Cardiac septum (tissue), 1 donor: Measurements from ENCODE around the gene NFATC1. TPM values are rescaled to one million over a fixed set of nuclear protein-coding genes. Genes with fewer than 3 reads are reported as not detected.

Experiments
- DNase-seq: peaks from one replicate; pipeline ENCODE4 v3.0.0-alpha.2; 2020; ENCODE audit warnings: low spot score
- intact Hi-C: fragments of 100-400 bp; cut with DNase I; formaldehyde crosslinking; loops from one replicate; pipeline ENCODE4 v1.14.0; 2022
- total RNA-seq: library from RNA; stranded (reverse); fragmentation: NEBNext Ultra II Directional; extraction: Animal tissue kit (Norgen Biotek cat#: 25700); gene quantifications from one replicate; pipeline ENCODE4 v1.2.1, GENCODE V29; 2021
- donor health status: DM: no; HTN: no; CAD: no.

NFATC1 gene
- total RNA-seq, 1 donor from 2014 or later: 16.4 TPM

DNA sequence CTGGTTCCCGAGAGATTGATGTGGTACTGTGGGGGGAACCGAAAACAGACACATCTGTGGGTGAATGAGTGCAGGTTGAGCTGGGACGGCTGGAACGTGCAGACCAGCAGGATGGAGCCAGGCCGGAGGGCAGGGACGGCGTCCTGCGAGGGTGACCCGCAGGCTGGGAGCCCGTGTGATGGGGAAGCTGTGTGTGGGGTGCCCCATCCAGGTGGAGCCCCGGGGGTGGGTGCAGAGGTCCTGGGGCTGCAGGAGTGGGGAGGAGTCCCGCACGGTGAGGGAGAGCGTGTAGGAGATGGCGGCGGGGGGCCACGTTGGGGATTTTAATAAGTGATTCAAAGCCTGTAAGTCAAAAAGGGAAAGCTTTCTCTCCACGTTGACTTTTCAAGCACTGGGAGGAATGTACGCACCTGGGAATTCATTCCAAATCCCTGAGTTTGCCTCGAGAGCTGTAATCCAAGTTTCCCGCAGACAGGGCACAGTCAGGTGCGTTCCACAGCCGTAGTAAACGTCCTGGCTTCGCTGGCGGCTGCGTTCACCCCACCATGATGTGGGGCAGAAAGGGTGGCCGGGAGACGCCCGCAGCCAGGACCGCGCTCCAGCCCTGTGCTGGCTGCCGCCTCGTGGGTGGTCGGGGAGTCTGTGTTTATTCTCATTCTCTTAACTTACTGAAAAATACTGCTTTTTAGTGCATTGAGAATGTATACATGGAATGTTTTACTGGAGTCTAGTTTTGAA is 54.0 kb downstream of the NFATC1 start:
- no peak for DNase-seq
- intact Hi-C loops: no loop called here

DNA sequence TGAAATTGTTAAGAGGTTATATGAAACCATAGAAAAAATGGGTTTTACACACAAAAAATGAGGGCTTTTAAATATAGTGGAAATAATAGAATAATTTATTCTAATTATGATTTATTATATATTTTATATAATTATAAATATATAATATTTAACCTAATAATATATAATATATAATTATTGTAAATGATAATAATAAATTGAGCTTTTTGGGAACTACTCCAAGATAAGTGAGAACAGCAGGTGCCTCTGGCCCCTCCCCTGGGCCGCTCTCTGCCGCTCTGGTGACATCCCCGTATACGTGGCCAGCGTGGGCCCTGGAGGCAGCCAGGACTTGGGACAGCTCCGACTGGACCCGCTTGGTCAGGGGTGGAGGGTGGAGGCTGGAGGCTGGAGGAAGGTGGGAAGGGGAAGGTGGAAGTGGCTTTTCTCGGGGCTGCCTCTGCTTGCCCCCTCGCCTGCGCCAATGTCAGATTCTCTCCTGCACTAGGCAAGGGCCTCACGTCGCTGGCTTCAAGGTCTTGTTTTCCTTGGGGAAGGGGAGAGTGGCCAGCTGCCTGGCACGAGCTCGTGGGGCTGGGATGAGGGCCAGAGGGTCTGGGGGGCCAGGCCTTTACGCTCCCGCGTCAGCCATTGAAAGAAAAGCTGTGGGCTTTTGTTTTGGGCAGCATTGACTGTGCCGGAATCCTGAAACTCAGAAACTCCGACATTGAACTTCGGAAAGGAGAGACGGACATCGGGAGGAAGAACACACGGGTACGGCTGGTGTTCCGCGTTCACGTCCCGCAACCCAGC is 54.8 kb downstream of the NFATC1 start:
- no peak for DNase-seq
- intact Hi-C loops: no loop called here

DNA sequence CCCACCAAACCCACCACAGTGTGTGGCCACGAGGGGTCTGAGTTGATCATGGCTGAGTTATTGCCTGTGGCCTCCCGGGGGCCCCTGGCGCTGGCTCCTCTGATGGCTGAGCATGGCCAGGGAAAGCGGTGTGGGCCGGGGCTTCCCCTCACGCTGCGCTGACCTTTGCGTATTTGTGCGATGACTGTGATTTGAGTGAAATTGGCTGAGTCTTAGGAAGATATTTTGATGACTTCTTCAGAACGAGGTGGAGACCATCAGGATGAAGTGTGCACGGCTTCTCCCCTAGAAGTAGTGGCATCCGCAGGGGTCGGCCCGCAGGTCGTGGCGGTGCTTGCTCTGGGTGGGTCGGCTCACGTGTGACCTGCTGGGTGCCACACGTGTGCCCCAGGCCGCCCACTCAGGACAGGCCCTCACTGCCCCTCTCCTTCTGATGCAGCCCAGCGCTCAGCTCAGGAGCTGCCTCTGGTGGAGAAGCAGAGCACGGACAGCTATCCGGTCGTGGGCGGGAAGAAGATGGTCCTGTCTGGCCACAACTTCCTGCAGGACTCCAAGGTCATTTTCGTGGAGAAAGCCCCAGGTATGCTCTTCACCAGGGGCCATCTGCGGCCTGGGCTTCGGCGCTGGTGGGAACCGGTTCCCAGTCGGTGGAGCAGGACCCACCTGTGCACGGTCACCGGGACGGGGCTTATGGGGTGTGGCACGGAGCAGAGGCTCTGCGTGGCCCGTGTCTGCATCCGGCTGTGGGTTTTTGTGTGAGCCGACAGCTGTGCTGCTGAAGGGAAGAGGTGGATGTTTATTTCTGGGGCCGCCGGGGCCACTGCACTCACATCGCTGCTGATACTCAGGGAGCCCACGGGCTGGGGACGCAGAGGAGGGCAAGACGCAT is 55.8 kb downstream of the NFATC1 start:
- DNase-seq: no peak
- intact Hi-C loops: no loop called here

DNA sequence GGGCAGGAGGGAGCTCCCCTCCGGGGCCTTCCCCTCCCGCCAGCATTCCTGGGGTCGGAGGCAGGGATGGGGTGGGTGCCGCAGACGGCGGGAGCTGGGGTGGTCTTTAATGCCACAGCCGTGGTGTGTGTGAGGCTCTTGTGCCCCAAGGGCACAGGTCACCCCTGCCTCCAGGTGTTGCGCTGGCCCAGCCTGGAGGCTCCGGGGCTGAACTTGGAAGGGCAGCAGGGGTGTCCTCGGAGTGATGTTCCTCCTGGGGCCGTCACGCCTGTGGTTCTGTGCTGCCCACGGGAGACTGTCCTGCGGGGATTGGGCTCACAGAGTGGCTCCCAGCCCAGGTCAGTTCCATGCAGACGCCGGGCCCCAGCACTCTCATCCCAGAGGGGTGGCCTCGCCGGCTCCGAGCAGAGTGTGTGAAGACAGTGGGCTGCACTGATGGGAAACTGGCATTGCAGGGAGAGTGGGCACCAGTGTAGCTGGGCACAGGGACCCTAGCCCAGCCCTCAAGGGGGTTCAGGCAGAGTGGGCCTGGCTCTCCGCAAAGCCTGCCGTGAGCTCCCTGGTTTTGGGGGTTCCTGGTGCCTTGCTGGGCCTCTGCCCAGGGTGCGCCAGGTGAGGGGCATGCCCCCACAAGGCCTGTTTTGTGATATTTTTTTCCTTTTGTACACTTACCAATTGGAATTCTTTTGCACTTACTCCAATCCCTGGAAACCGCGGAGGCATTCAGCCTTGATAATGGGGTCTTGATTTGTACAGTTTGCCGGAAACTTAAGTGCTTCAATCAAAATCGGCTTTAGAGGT is 56.7 kb downstream of the NFATC1 start:
- intact Hi-C loops: no loop called here
- DNase-seq: no peak

DNA sequence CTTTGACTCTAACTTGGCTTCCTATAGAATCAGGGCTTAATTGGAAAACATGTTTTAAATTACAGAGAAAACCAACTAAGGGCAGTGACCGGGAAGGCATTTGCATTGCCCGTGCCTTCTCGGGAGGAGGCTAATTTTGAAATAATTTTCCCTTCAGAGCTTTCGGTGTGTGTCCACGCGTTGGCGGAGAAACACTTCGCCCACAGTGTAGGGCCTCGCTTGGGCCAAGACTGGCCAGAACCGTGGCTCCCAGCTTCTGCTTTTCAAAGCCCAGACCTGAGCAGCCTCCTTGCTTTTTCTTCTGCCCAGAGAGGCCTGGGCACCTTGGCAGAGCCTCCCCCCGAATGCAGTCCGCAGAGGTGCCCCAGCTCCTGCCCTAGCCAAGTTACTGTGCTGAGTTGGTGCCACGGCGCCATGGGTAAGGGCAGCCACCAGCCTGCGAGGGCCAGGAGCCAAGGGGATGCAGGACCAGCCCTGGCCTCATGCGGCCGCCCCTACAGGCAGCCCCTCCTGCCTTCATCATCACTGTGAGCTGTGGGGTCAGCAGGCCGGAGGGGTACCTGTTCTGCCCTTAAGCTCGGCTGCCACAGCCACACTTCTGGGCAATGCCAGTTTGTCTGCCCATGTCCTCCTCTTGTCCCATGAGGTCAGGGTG is 57.4 kb downstream of the NFATC1 start:
- intact Hi-C loops: no loop called here
- no peak for DNase-seq

DNA sequence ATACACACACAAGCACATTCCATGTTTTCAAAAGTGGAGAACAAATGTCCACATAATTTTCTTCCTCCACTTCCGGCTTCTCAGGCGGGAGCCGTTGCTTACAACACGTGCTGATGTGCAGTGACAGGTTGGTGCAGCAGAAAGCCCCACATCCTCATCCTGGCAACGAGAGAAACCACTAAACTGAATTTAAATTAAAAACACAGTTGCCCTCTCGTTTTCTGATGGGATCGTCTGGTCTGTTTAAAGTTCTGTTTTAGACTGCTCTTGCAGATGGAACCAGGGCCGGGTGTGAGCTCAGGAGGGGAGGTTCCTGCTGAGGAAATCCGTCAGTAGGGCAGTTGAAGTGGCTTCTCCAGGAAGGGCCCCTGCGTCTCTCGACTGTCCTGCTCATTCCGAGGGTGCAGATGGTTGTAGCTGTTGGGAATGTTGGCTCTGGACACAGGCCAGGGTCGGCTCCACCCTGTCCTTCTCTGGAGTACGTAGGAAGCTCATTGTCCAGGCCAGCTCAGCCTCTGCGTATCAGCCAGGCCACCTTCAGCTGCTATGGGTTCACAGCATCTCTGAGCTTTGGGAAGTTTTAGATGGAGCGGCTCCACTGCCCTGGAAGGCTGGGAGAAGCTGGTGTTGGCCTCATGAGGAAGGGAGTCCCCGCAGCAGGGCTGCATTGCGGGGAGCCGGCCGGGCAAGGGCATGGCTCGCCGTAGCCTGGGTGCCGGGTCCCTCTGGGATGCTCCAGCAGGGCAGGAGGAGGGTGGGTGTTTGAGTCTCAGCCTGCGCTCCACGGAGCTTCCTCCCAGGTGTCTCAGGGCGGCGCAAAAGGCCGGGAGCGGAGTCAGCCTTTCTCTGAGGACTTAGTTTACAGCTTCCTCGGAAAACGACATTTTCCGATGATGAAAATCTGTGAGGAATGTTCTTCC is 58.3 kb downstream of the NFATC1 start:
- intact Hi-C loops: no loop called here
- no peak for DNase-seq

DNA sequence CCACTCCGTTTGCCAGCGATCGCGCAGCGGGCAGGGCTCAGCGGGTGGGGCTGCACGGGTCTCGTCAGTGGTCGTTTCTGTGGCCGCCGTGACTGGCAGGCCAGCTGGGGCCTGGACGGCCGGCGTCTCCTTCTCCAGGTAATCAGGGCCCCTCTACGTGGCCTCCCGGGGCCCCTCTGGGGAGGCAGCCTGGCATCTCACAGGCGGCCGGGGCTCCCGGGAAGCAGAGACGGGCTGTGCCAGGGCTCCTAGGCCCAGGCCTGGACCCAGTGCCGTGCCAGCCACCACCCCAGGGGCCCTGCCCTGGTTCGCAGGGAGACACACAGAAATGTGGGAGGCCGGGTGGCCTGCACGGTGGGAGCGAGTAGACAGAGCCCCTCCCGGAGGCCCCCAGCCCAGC is 59.5 kb downstream of the NFATC1 start:
- intact Hi-C loops: no loop called here
- DNase-seq: no peak

DNA sequence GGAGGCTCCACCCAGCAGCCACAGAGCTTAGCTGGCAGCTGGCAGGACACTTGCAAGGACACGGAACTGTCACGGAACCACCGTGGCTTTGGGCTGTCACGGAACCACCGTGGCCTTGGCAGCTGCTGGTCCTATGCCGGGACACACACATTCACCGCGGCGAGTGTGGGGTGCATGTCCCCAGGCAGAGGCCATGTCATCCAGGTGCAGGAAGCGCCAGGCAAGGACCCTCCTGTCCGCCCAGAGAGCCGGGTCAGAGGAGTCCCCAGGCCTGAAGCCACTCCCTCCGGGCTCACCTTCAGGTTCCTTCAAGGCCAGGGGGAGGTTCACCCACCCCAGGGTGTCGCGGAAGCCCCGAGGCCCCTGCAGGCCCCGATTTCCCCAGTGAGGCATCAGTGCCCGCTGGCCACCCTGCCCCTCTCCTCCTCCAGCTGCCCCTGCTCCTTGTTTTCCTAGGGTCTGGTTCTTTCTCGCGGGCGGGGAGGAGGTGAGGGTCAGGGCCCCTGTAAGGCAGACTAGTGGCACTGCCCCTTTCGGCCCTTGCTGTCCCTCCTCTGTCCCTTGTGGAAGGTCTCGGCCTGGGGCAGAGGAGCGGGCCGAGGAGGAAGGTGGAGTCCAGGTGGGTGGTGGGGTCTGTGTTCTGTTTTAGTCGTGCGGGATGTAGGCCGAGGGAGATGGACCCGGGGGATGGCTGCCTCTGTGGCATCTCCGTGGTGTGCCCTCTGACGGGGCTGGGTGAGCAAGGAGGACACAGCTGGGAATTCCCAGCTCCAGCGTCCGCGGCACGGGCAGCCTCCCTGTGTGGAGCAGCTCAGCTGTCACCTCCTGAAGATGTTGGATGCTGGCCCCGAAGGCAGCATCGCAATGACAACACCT is 60.6 kb downstream of the NFATC1 start:
- intact Hi-C loops: no loop called here
- DNase-seq: no peak

DNA sequence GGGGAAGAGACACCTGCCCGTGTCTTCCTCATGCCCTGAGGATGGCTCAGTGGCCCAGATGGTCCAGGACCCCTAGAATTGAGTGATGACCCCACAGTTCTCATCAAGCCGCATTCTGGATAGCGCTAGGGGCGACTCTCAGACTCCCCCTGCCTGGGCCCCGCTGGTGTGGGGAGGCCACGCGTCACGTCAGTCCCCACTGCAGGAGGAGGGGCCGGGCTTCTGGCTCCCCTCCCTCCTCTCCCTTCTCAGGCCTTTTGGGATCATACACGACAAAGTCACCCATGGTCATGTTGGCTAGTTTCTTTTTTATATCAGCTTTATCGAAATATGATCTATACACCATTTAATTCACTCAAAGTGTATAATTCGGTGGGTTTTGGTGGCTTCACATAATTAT is 61.5 kb downstream of the NFATC1 start:
- intact Hi-C loops: no loop called here
- DNase-seq: no peak

DNA sequence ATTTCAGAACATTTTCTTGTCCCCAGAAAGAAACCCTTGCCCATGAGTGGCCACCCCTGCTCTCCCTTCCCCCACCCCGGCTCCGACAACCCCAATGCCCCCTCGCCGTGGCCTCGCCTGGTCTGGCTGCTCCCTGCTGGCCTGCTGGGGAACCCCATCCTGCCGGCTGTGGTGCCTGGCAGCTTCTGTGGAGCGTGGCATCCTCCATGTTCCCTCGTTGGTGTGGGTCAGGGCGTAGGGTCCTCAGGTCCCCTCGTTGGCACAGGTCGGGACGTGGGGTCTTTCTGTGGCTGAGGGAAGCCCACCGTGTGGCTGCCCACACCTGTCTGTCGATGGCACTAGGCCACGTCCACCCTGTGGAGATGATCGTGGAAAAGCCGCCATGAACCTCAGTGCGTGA is 61.9 kb downstream of the NFATC1 start:
- intact Hi-C loops: loop anchor here (2.0 kb wide), 2 partner anchors 49 to 57 kb away; no protein-coding TSS in a partner anchor
- DNase-seq: no peak

DNA sequence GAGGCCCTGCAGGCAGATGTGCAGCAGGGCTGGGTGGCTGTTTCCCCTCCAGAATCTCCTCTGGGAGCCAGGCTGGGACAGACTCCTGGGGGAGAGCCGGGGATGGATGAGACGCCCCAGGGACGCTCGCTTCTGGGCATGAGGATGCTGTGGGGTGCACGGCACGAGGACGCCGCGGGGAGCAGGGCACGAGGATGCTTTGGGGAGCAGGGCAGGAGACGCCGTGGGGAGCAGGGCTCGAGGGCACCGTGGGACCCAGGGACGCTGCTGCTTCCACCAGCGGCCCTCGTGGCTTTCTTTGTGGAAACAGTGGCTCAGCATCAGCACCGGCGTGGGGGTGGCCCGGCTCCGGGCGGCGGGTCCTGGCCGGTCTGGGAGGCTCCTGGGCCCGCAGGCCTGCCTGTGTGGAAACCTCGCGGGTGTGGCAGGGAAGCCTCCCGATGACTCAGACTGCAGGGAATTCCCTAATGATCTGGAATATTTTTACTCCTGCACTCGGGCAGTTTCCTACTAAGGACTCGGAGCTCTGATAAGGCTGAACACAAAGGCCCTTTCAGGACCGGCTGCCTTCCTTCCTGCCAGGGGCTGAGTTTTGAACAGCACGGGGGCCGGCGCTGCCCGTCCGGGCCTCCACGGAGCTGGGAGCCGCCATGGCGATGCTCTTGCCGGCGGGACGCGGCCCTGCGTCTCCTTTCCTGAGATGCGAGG is 62.6 kb downstream of the NFATC1 start:
- peak; percentile 82 for DNase-seq

DNA sequence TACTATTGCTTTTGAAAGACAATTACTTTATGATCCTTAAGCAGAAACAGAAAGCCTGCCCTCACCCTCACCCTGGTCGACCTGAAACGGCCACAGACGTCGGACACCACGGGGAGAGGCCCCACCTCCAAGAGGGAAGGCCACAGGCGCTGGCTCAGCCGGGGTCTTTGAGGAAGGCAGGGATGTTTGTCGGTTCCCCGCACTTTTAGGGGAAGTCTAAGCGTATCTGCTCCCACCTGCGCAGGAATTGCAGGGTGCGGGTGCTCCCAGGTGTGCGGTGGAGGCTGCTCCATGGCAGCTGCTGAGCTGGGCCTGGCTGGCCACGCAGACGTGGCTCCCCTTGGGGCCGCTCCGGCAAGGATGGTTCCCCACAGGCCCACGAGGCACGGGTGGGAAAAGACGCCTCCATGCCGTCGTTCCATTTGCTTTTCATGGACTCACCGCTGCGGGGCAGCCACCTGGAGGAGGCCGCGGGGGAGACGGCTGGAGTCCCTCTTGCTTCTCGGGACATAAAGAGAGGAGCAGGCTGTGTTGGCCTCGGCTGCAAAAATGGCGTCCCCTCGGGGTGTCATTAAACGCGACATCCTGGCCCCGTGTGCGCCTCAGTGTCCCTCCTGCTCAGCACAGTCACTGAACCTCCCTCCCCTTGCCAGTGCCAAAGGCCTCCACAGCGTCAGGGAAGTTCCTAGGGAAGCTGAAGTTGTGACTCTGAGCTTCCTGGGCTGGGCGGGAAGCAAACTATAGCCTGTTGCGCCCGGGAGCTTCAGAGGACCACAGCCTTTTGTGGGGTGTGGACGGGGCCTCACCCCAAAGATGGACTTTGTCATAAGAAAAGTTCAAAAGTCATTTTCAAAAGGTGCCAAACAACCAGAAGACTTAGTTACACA is 63.4 kb downstream of the NFATC1 start:
- intact Hi-C loops: loop anchor here (2.0 kb wide), 2 partner anchors 48 to 58 kb away; no protein-coding TSS in a partner anchor
- no peak for DNase-seq

More for the DNA sequence above, 62.6 kb downstream of the NFATC1 start:
- intact Hi-C loops: loop anchor here (2.0 kb wide), 2 partner anchors 49 to 57 kb away; no protein-coding TSS in a partner anchor

DNA sequence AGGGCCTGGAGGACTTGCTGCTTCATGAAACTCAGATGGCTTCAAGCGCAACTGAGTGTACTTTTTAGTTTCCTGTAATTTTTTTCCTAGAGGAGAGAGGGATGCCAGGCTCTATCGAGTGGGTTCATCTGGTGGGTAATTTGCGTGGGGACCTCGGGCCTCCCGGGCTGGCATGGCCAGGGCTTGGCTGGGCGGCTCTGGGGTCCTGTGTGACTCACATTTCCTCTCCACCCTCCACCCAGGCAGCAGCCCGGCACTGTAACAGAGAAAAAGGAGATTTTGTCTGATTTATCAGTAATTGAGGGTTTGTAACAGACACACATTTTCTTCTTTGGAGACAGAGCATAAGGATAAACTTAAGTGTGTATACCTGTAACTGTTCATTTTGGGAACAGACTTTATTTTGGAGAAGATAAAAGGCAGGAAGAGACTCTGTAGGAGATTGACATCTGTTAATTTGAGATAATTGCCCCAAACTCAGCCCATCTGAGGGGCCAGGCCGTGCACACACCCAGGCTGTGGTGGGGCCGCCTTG is 64.3 kb downstream of the NFATC1 start:
- intact Hi-C loops: loop anchor here (2.0 kb wide), 2 partner anchors 47 to 59 kb away; no protein-coding TSS in a partner anchor
- no peak for DNase-seq

DNA sequence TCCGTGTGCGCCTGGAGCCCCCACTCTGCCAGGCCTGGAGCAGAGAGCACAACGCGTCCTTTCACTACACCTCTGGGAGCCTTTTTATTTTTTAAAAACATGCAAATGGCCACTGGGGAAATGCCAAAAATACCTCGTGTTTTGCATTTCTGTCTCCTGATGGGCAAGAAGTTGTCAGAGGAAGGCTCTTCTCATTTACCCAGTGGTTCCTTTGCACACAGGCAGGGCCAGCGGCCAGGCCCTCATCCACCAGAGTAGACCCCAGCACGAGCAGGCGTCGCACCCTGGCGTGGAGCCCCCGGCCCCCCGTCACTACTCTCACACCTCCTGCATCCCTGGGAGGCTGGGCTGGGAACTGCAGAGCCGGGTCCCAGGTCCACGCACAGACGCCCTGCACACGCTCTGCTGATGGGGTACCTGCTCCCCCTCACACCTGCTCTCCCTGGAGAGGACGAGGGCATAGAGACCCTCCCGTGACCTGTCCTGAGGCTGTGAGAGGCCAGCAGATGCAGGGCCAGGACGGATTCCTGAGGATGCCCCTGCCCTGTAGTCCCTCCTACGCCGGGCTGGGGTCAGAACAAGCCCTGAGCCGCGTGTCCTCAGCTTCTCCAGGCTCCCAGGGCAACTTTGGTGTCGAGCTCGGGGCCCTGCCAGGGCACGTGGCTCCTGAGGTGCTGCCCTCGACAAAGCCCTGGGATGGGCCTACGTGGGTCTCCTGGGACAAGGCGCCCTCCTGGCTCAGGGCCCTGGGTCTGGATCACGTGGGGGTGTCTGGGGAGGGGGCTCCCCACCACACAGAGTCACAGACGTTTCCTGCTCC is 65.0 kb downstream of the NFATC1 start:
- DNase-seq: no peak
- intact Hi-C loops: no loop called here
